Endothelial cell of umbilical vein (primary cell): ENCODE measurements around the gene PSMD10. TPM values are rescaled to one million over a fixed set of nuclear protein-coding genes. Genes with fewer than 3 reads are reported as not detected.

Experiments
- BruUV-seq: library from RNA; stranded (reverse); fragments of 400-500 nt; replicated peaks from 2 replicates; lab custom pipeline; 2021; lab: Mats Ljungman, UMichigan
- CTCF ChIA-PET: fragments of 300-600, 350-600 bp; sonication (Branson Sonifier 250); formaldehyde crosslinking; loops from one replicate; lab custom pipeline; 2021; ENCODE audit warnings: antibody characterized with exemption, inconsistent platforms; lab: Charles Lee
- POLR2A ChIA-PET: fragments of 300-600, 350-600 bp; sonication (Branson Sonifier 250); formaldehyde crosslinking; loops from one replicate; lab custom pipeline; 2021; ENCODE audit warnings: antibody characterized with exemption, inconsistent platforms; lab: Charles Lee
- DNase-seq: peaks from one replicate; pipeline ENCODE4 v3.0.0-alpha.2; 2011; ENCODE audit warnings: low read depth, low spot score
- FAIRE-seq: peaks from 2 replicates; lab custom pipeline; 2011; peaks lifted over from hg19 to GRCh38; lab: Jason Lieb, UNC
- H2AFZ ChIP-seq: 2 replicates; pipeline ENCODE4 v1.6.0; 2012; ENCODE audit warnings: low read depth, low read length, control low read depth, inconsistent platforms
- H3K27ac ChIP-seq: 2 replicates; pipeline ENCODE4 v1.5.1; 2011; ENCODE audit warnings: low read depth, mild to moderate bottlenecking, control low read depth, low read length, moderate library complexity; ENCODE audit not compliant: insufficient read depth
- H3K27me3 ChIP-seq, 2 experiments: 2 replicates each; pipeline versions ENCODE4 v1.6.0 to v1.6.1; 2011; ENCODE audit warnings: low read length in 2 of 2, mixed read lengths in 1 of 2; ENCODE audit not compliant: control insufficient read depth in 2 of 2, insufficient read depth in 2 of 2
- H3K36me3 ChIP-seq, 2 experiments: 2 replicates in 1 of 2; 3 replicates in 1 of 2; pipeline ENCODE4 v1.5.1; 2011; ENCODE audit warnings: low read length in 2 of 2, mild to moderate bottlenecking in 1 of 2, moderate library complexity in 1 of 2; ENCODE audit not compliant: control insufficient read depth in 2 of 2, insufficient read depth in 2 of 2; ENCODE audit errors: extremely low read depth in 1 of 2
- H3K4me1 ChIP-seq: 3 replicates; pipeline ENCODE4 v1.5.1; 2011; ENCODE audit warnings: mild to moderate bottlenecking, low read length; ENCODE audit not compliant: control insufficient read depth, insufficient read depth; ENCODE audit errors: extremely low read depth
- H3K4me2 ChIP-seq: 2 replicates; pipeline ENCODE4 v1.6.1; 2011; ENCODE audit warnings: low read length, control low read depth, mixed read lengths; ENCODE audit not compliant: insufficient read depth
- H3K4me3 ChIP-seq, 3 experiments: fragments of 200-600 bp in 1 of 3; sonication (generic), shearing (Covaris generic) in 1 of 3; replicated peaks in 1 of 3; 2 replicates each; pipeline ENCODE4 v1.5.1; 2011 to 2016; ENCODE audit warnings: control low read depth in 3 of 3, low read length in 3 of 3, mild to moderate bottlenecking in 2 of 3, inconsistent platforms in 1 of 3, low read depth in 1 of 3, moderate library complexity in 1 of 3; ENCODE audit not compliant: insufficient read depth in 1 of 3
- H3K79me2 ChIP-seq: 2 replicates; pipeline ENCODE4 v1.6.0; 2012; ENCODE audit warnings: low read length, inconsistent platforms; ENCODE audit not compliant: control insufficient read depth, insufficient read depth
- H3K9ac ChIP-seq: replicated peaks from 2 replicates; pipeline ENCODE3; 2011; ENCODE audit warnings: low read length, control low read depth; ENCODE audit not compliant: insufficient read depth; ENCODE audit errors: extremely low read depth
- H3K9me1 ChIP-seq: replicated peaks from 3 replicates; pipeline ENCODE4 v1.6.0; 2011; ENCODE audit warnings: mild to moderate bottlenecking, low read length; ENCODE audit not compliant: control insufficient read depth, insufficient read depth; ENCODE audit errors: extremely low read depth
- H3K9me3 ChIP-seq: replicated peaks from 2 replicates; pipeline ENCODE4 v1.5.1; 2012; ENCODE audit warnings: low read length, inconsistent platforms; ENCODE audit not compliant: control insufficient read depth, insufficient read depth
- H4K20me1 ChIP-seq: replicated peaks from 2 replicates; pipeline ENCODE3; 2011; ENCODE audit warnings: mild to moderate bottlenecking, low read length; ENCODE audit not compliant: control insufficient read depth, insufficient read depth; ENCODE audit errors: extremely low read depth
- EZH2 ChIP-seq: IDR thresholded peaks from 2 replicates; pipeline ENCODE4 v1.6.1; 2012; ENCODE audit warnings: borderline replicate concordance, low read depth, mild to moderate bottlenecking, moderate library complexity, low read length, inconsistent platforms; ENCODE audit not compliant: severe bottlenecking
- FOS ChIP-seq: IDR thresholded peaks from 2 replicates; pipeline ENCODE4 v1.6.1; 2011; ENCODE audit warnings: mild to moderate bottlenecking, low read length, moderate library complexity, borderline replicate concordance; ENCODE audit not compliant: insufficient read depth
- GATA2 ChIP-seq: IDR thresholded peaks from 2 replicates; pipeline ENCODE4 v1.7.0; 2011; ENCODE audit warnings: low read depth, mild to moderate bottlenecking, moderate library complexity, mixed read lengths, low read length; ENCODE audit not compliant: insufficient read length, insufficient read depth
- JUN ChIP-seq: IDR thresholded peaks from 2 replicates; pipeline ENCODE4 v1.6.1; 2011; ENCODE audit warnings: borderline replicate concordance, low read depth; ENCODE audit not compliant: insufficient read length, insufficient read depth
- MYC ChIP-seq: IDR thresholded peaks from one replicate; pipeline ENCODE4 v1.6.1; 2011; ENCODE audit warnings: mild to moderate bottlenecking, low read depth, low read length
- POLR2A ChIP-seq: IDR thresholded peaks from 2 replicates; pipeline ENCODE4 v1.6.1; 2012; ENCODE audit warnings: low read depth, mild to moderate bottlenecking, control low read depth, low read length
- POLR2AphosphoS5 ChIP-seq: IDR thresholded peaks from 2 replicates; pipeline ENCODE4 v1.6.1; 2012; ENCODE audit warnings: low read depth, mild to moderate bottlenecking, control low read depth, low read length, moderate library complexity; ENCODE audit not compliant: insufficient read depth
- dilution Hi-C: fragments of 300-500 bp; cut with MboI; formaldehyde crosslinking; loops from one replicate; pipeline ENCODE4 v1.15.0; 2019; ENCODE audit warnings: low sequenced_read_pairs; ENCODE audit not compliant: extremely low pct_ligation_motif_present
- intact Hi-C: fragments of 100-400 bp; cut with micrococcal nuclease; formaldehyde crosslinking; loops from one replicate; pipeline ENCODE4 v1.10.0; 2022
- polyA plus RNA-seq, 4 experiments: library from polyadenylated mRNA; depleted of rRNA in 3 of 4; stranded (reverse) in 3 of 4; unstranded in 1 of 4; fragments of >200 nt; gene quantifications; 2 replicates each; pipeline versions ENCODE4 v1.2.1 to v1.2.3, GENCODE V29; 2011 to 2012; ENCODE audit warnings: missing spikeins in 1 of 4
- total RNA-seq: library from RNA; stranded (reverse); gene quantifications from 2 replicates; pipeline ENCODE4 v1.2.3, GENCODE V29; 2021
- TF ChIP-seq, protein P1 (sequence below): IDR thresholded peaks from 2 replicates; pipeline ENCODE4 v1.6.1; 2011; ENCODE audit not compliant: insufficient read depth, insufficient read length
- TF ChIP-seq, protein P2 (sequence below), 2 donors: IDR thresholded peaks; 1 replicate in 1 of 2; 2 replicates in 1 of 2; pipeline ENCODE4 v1.5.1; 2011; ENCODE audit warnings: low read length in 2 of 2, mild to moderate bottlenecking in 2 of 2, moderate library complexity in 2 of 2, control low read depth in 1 of 2, inconsistent platforms in 1 of 2, low read depth in 1 of 2; ENCODE audit not compliant: insufficient read depth in 1 of 2; ENCODE audit errors: extremely low read depth in 1 of 2

The PSMD10 gene
- total and polyA plus RNA-seq, 2 donors (not counting 3 experiments of a cell fraction or from before 2014, with no cell fraction given) = 82.7 to 93.8 TPM

DNA sequence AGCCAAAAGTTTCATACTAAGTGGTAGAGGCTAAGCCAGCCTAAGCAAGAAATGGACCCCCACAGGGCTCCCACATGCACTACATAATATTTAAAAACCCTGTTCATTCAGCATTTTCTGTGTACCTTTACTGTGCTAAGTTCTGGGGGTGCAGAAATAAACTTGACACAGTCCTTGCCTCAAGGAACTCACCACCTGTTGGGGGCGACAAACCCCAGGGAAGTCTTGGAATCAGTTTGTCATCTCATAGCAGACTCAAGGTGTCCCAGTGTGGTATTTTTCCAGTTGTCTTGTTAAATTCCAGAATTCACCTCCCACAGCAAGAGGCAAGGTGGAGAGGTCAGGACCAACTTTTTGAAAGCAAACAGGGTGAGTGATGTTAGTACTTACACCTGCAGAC, 43.4 kb upstream of the PSMD10 start:
- DNase-seq (no peak), FAIRE-seq (no peak)
- Histone ChIP-seq H3K9me1 (no peaks in the 10 kb centered on the region), H3K79me2 (no peaks in the 10 kb centered on the region), H3K27me3 (no peaks in the 10 kb centered on the region), H3K36me3 (peaks cover 3 to 6% of the 10 kb centered on the region in 2 experiments), H3K27ac (no peak overlapping the region), H4K20me1 (no peaks in the 10 kb centered on the region), H2AFZ (no peak overlapping the region), H3K4me3 (no peak overlapping the region), H3K4me2 (no peak overlapping the region), H3K9ac (no peak overlapping the region), H3K9me3 (no peaks in the 10 kb centered on the region), H3K4me1 (peaks cover 20% of the 10 kb centered on the region)
- intact Hi-C loops = no loop called here
- no TSS peak for BruUV-seq
- POLR2A ChIA-PET = no interaction called here
- CTCF ChIA-PET = no interaction called here
- dilution Hi-C loops = no loop called here
- TF ChIP-seq, protein P1, sequence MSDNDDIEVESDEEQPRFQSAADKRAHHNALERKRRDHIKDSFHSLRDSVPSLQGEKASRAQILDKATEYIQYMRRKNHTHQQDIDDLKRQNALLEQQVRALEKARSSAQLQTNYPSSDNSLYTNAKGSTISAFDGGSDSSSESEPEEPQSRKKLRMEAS = no peak
- TF ChIP-seq POLR2A (no peak), POLR2AphosphoS5 (no peak), MYC (no peak)

DNA sequence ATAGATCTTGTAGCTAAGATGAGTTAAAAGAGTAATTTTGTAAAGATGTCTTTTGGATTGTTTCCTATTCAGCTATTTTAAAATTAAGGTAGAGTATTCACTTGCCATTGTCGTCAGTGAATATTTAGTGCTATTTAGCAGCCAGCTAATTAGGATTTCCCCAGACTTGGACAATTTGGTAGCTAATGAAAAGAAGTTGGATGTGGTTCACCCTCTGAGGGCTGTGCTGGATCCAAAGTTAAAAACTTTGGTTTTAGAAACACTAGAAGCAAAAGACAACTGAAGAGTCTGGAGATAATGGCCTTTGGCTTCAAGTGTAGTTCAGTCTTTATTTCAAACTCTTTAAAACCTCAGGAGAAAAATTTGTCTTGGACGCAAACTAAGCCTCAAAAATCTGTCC, 41.5 kb upstream of the PSMD10 start:
- dilution Hi-C loops = no loop called here
- FAIRE-seq = no peak
- Histone ChIP-seq H3K36me3 (peaks cover 3 to 4% of the 10 kb centered on the region in 2 experiments), H4K20me1 (no peaks in the 10 kb centered on the region), H3K4me1 (peaks cover 25% of the 10 kb centered on the region), H3K9ac (no peak overlapping the region), H3K27me3 (no peaks in the 10 kb centered on the region), H2AFZ (no peak overlapping the region), H3K4me3 (no peak overlapping the region), H3K4me2 (no peak overlapping the region), H3K27ac (peak overlapping the region; percentile 97), H3K9me1 (no peaks in the 10 kb centered on the region), H3K9me3 (no peaks in the 10 kb centered on the region), H3K79me2 (no peaks in the 10 kb centered on the region)
- POLR2A ChIA-PET = no interaction called here
- TF ChIP-seq JUN (no peak), MYC (no peak), GATA2 (no peak), POLR2A (no peak), POLR2AphosphoS5 (no peak), EZH2 (no peak), FOS (no peak)
- TF ChIP-seq, protein P1 = no peak
- TF ChIP-seq, protein P2, sequence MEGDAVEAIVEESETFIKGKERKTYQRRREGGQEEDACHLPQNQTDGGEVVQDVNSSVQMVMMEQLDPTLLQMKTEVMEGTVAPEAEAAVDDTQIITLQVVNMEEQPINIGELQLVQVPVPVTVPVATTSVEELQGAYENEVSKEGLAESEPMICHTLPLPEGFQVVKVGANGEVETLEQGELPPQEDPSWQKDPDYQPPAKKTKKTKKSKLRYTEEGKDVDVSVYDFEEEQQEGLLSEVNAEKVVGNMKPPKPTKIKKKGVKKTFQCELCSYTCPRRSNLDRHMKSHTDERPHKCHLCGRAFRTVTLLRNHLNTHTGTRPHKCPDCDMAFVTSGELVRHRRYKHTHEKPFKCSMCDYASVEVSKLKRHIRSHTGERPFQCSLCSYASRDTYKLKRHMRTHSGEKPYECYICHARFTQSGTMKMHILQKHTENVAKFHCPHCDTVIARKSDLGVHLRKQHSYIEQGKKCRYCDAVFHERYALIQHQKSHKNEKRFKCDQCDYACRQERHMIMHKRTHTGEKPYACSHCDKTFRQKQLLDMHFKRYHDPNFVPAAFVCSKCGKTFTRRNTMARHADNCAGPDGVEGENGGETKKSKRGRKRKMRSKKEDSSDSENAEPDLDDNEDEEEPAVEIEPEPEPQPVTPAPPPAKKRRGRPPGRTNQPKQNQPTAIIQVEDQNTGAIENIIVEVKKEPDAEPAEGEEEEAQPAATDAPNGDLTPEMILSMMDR (IDR thresholded peaks at IDR 0.05; ENCODE audit: extremely low read depth in 1 of 2, insufficient read depth in 1 of 2, low read depth in 1 of 2, low read length in 2 of 2) = no peak
- CTCF ChIA-PET = interaction anchor here (2.0 to 2.1 kb wide), 2 partner anchors 41 to 111 kb away, joined by 6 to 7 read pairs; partner anchors contain the start of genes ATG4A and PSMD10
- DNase-seq = no peak
- BruUV-seq = no TSS peak
- intact Hi-C loops = no loop called here
